Activated CD8-positive, alpha-beta memory T cell treated with anti-CD3 and anti-CD28 coated beads for 36 hours (primary cell): ENCODE measurements around the gene TFPI2. TPM values are rescaled to one million over a fixed set of nuclear protein-coding genes. Genes with fewer than 3 reads are reported as not detected.
"Not testable (repeated sequence)": the region's sequence is repeated elsewhere in the genome, so short reads cannot be mapped to it uniquely, and the experiment has no call there.

Experiments
- CTCF ChIA-PET: fragments of 350-600 bp; sonication (Branson Sonifier 250); formaldehyde crosslinking; loops from one replicate; lab custom pipeline; 2021; ENCODE audit warnings: antibody characterized with exemption; lab: Charles Lee
- POLR2A ChIA-PET: fragments of 350-600 bp; sonication (Branson Sonifier 250); formaldehyde crosslinking; loops from one replicate; lab custom pipeline; 2021; ENCODE audit warnings: antibody characterized with exemption; lab: Charles Lee
- total RNA-seq, 2 experiments: library from RNA; stranded (reverse); gene quantifications; one replicate each; pipeline ENCODE4 v1.2.3, GENCODE V29; 2021

Gene TFPI2
- not detected for total RNA-seq

- ChIA-PET POLR2A (no interaction called here), CTCF (no interaction called here)
These were observed at the start of gene TFPI2 for GRCh38 chr7:93890464-93891068. TFPI2 (minus strand) TSS chr7:93890753; CDS start chr7:93890678, 75 bp downstream.

GRCh38 chr7:93938293-93938692 lies 47.7 kb upstream of the TFPI2 start:
- POLR2A ChIA-PET = no interaction called here
- CTCF ChIA-PET = no interaction called here

- ChIA-PET CTCF (no interaction called here), POLR2A (no interaction called here)
These were observed 47.3 kb upstream of the TFPI2 start for GRCh38 chr7:93937818-93938217.

GRCh38 chr7:93935102-93935501 lies 44.5 kb upstream of the TFPI2 start:
- ChIA-PET POLR2A (no interaction called here), CTCF (interaction anchor here (0.6 kb wide), 1 partner anchor 102 kb away, joined by 3 read pairs; no protein-coding TSS in a partner anchor)

GRCh38 chr7:93933156-93933555 lies 42.6 kb upstream of the TFPI2 start:
- CTCF ChIA-PET = no interaction called here
- POLR2A ChIA-PET = no interaction called here

GRCh38 chr7:93931655-93932054 lies 41.1 kb upstream of the TFPI2 start:
- CTCF ChIA-PET = no interaction called here
- POLR2A ChIA-PET = no interaction called here

GRCh38 chr7:93927585-93927984 lies 37.0 kb upstream of the TFPI2 start:
- ChIA-PET POLR2A (no interaction called here), CTCF (no interaction called here)

- POLR2A ChIA-PET = no interaction called here
- CTCF ChIA-PET = no interaction called here
These were observed 36.2 kb upstream of the TFPI2 start for GRCh38 chr7:93926800-93927199.

GRCh38 chr7:93923942-93924341 lies 33.4 kb upstream of the TFPI2 start:
- POLR2A ChIA-PET = no interaction called here
- CTCF ChIA-PET = no interaction called here

GRCh38 chr7:93923296-93923695 lies 32.7 kb upstream of the TFPI2 start:
- ChIA-PET CTCF (no interaction called here), POLR2A (no interaction called here)

GRCh38 chr7:93921607-93922566 lies 31.3 kb upstream of the TFPI2 start, which contains the start of gene GNG11:
GNG11 (plus strand) TSS chr7:93921735; CDS start chr7:93922138, 403 bp downstream.
- ChIA-PET CTCF (no interaction called here), POLR2A (no interaction called here)

- ChIA-PET POLR2A (no interaction called here), CTCF (no interaction called here)
These were observed 30.6 kb upstream of the TFPI2 start for GRCh38 chr7:93921186-93921585.

GRCh38 chr7:93920496-93921182 lies 30.1 kb upstream of the TFPI2 start:
- CTCF ChIA-PET = no interaction called here
- POLR2A ChIA-PET = no interaction called here

- POLR2A ChIA-PET, CTCF ChIA-PET: not testable (repeated sequence)
These were observed 25.8 kb upstream of the TFPI2 start for GRCh38 chr7:93916315-93916714.

- POLR2A ChIA-PET, CTCF ChIA-PET: not testable (repeated sequence)
These were observed 25.3 kb upstream of the TFPI2 start for GRCh38 chr7:93915888-93916287.

GRCh38 chr7:93915206-93915842 lies 24.8 kb upstream of the TFPI2 start:
- POLR2A ChIA-PET, CTCF ChIA-PET: not testable (repeated sequence)

GRCh38 chr7:93914581-93915066 lies 24.1 kb upstream of the TFPI2 start:
- CTCF ChIA-PET = no interaction called here
- POLR2A ChIA-PET = no interaction called here

- CTCF ChIA-PET = no interaction called here
These were observed 22.6 kb upstream of the TFPI2 start for GRCh38 chr7:93913197-93913596.

GRCh38 chr7:93911661-93912060 lies 21.1 kb upstream of the TFPI2 start:
- CTCF ChIA-PET, POLR2A ChIA-PET: not testable (repeated sequence)

More at GRCh38 chr7:93913197-93913596, 22.6 kb upstream of the TFPI2 start:
- POLR2A ChIA-PET = no interaction called here
